Measurements from ENCODE around the gene SLC22A1. TPM values are rescaled to one million over a fixed set of nuclear protein-coding genes. Genes with fewer than 3 reads are reported as not detected.
A peak's percentile ranks its signal among the peaks of the same experiment; 100 is the strongest.

SLC22A1 gene
- total RNA-seq, 1 donor from 2014 or later: 3.2 TPM

- Mint-ChIP-seq H3K4me3 (ENCODE audit: unreplicated experiment) (no peak overlapping the region), H3K36me3 (ENCODE audit: low read depth, unreplicated experiment) (peaks cover 15% of the 10 kb centered on the region), H3K27ac (ENCODE audit: unreplicated experiment) (no peak overlapping the region), H3K9me3 (ENCODE audit: unreplicated experiment) (peaks cover 2% of the 10 kb centered on the region), H3K4me1 (ENCODE audit: low read depth, unreplicated experiment) (peaks cover 15% of the 10 kb centered on the region), H3K27me3 (ENCODE audit: low read depth, unreplicated experiment) (peaks cover 6% of the 10 kb centered on the region)
- Histone ChIP-seq H2AFZ (ENCODE audit: low read depth, low read length) (no peak overlapping the region), H3K27me3 (ENCODE audit: insufficient read depth, low read length) (no peaks in the 10 kb centered on the region), H3K79me2 (ENCODE audit: insufficient read depth, low read length) (no peaks in the 10 kb centered on the region), H3K9ac (ENCODE audit: low read length) (peak overlapping the region; percentile 25), H3K4me1 (ENCODE audit: insufficient read depth, low read length) (peaks cover 21% of the 10 kb centered on the region), H3K9me3 (ENCODE audit: insufficient read depth, low read depth, low read length) (no peaks in the 10 kb centered on the region), H3K36me3 (ENCODE audit: insufficient read depth, low read length) (no peaks in the 10 kb centered on the region), H3K4me3 (ENCODE audit: insufficient read depth, low read depth, low read length) (no peak overlapping the region), H3K27ac (ENCODE audit: low read depth, low read length) (peak overlapping the region; percentile 37), H4K20me1 (ENCODE audit: insufficient read depth, low read length) (no peaks in the 10 kb centered on the region), H3K4me2 (ENCODE audit: low read length) (peak overlapping the region; percentile 59)
- FAIRE-seq (no peak), DNase-seq (ENCODE audit: low read depth) (peak; percentile 75)
- no peak for TF ChIP-seq CTCF (IDR thresholded peaks at IDR 0.05; ENCODE audit: insufficient read depth, low read depth, low read length)
- no peak for TF ChIP-seq EZH2 (IDR thresholded peaks at IDR 0.05; ENCODE audit: insufficient read depth, low read length)
Measured at GRCh38 chr6:160141001-160141726, 19.5 kb downstream of the SLC22A1 start.

DNA sequence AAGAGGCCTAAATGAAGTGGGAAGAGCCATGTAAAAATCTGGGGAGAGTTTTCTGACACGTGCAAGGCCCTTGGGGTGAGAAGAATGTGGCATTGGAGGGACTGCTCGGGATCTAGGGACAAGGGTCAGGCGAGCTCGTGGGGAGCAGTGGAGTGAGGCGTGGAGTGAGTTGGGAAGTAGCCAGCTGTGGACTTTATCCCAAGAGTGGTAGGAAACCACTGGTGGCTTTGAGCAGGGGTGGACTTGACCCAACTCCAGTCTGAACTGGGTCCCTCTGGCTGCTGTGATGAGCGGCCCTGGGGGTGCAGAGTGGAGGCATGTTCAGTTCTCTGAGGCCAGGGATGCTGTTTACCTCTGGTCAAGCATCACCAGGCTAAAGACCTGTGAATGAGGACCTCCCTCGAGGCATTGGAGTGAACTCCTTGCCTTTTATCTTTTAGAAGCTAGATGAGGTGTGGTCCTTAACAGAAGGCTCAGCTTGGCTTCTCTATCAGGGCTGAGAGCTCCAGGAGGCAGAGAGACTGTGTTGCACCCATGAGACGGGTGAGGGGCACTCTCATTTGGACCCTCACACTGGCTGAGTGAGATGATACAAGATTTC, 20.6 kb downstream of the SLC22A1 start:
- H3K27ac ChIP-seq (ENCODE audit: low read depth, low read length): no peak overlapping the region
- Mint-ChIP-seq H3K27ac (ENCODE audit: unreplicated experiment) (no peak overlapping the region), H3K4me1 (ENCODE audit: low read depth, unreplicated experiment) (peaks cover 15% of the 10 kb centered on the region), H3K4me3 (ENCODE audit: unreplicated experiment) (no peak overlapping the region), H3K27me3 (ENCODE audit: low read depth, unreplicated experiment) (peaks cover 3% of the 10 kb centered on the region), H3K9me3 (ENCODE audit: unreplicated experiment) (peaks cover 2% of the 10 kb centered on the region), H3K36me3 (ENCODE audit: low read depth, unreplicated experiment) (peaks cover 15% of the 10 kb centered on the region)
- peaks cover 21% of the 10 kb centered on the region for H3K4me1 ChIP-seq (ENCODE audit: insufficient read depth, low read length)
- H4K20me1 ChIP-seq (ENCODE audit: insufficient read depth, low read length): no peaks in the 10 kb centered on the region
- no peak overlapping the region for H2AFZ ChIP-seq (ENCODE audit: low read depth, low read length)
- H3K4me2 ChIP-seq (ENCODE audit: low read length): no peak overlapping the region
- no peak for TF ChIP-seq CTCF (IDR thresholded peaks at IDR 0.05; ENCODE audit: insufficient read depth, low read depth, low read length)
- no peak for TF ChIP-seq EZH2 (IDR thresholded peaks at IDR 0.05; ENCODE audit: insufficient read depth, low read length)
- FAIRE-seq: no peak
- no peaks in the 10 kb centered on the region for H3K79me2 ChIP-seq (ENCODE audit: insufficient read depth, low read length)
- H3K4me3 ChIP-seq (ENCODE audit: insufficient read depth, low read depth, low read length): no peak overlapping the region
- no peaks in the 10 kb centered on the region for H3K9me3 ChIP-seq (ENCODE audit: insufficient read depth, low read depth, low read length)
- DNase-seq (ENCODE audit: low read depth): no peak
- no peaks in the 10 kb centered on the region for H3K27me3 ChIP-seq (ENCODE audit: insufficient read depth, low read length)
- no peaks in the 10 kb centered on the region for H3K36me3 ChIP-seq (ENCODE audit: insufficient read depth, low read length)
- H3K9ac ChIP-seq (ENCODE audit: low read length): no peak overlapping the region

All from astrocyte (in vitro differentiated cells and primary cell).